Spleen (tissue), 7 donors: Measurements from ENCODE around the gene SYCP2.
"Not testable (repeated sequence)": the region's sequence is repeated elsewhere in the genome, so short reads cannot be mapped to it uniquely, and the experiment has no call there.

Experiments
- POLR2A ChIP-seq, 3 donors: fragments of 450-650 bp; IDR thresholded peaks; one replicate each; pipeline ENCODE4 v1.5.1; 2017; ENCODE audit warnings: antibody characterized with exemption in 3 of 3, mild to moderate bottlenecking in 1 of 3
- POLR2AphosphoS5 ChIP-seq, 3 donors: sonication (generic); formaldehyde crosslinking; IDR thresholded peaks; one replicate each; pipeline ENCODE4 v1.5.1; 2017; ENCODE audit warnings: antibody characterized with exemption in 3 of 3
- TF ChIP-seq, protein P1 (sequence below), 11 experiments: fragments of 200-600 bp in 7 of 11; fragments of 450-650 bp in 4 of 11; sonication (generic) in 4 of 11; IDR thresholded peaks in 8 of 11; conservative IDR thresholded peaks in 3 of 11; 1 replicate in 7 of 11; 2 replicates in 4 of 11; pipeline versions ENCODE4 v1.4.0 to v1.8.0; 2016 to 2021; ENCODE audit warnings: antibody characterized with exemption in 11 of 11, inconsistent platforms in 4 of 11, mild to moderate bottlenecking in 1 of 11
- donor health status: DM: no; HTN: no; CAD: no; lungs with moderate emphysema.
- donor health status: DM: no; HTN: no; CAD: no.
- donor health status: DM: no; HTN: no; CAD: no.

DNA sequence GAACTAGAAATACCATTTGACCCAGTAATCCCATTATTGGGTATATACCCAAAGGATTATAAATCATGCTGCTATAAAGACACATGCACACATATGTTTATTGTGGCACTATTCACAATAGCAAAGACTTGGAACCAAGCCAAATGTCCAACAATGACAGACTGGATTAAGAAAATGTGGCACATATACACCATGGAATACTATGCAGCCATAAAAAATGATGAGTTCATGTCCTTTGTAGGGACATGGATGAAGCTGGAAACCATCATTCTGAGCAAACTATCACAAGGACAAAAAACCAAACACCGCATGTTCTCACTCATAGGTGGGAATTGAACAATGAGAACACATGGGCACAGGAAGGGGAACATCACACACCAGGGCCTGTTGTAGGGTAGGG is 76.9 kb downstream of the SYCP2 start:
- TF ChIP-seq, protein P1, sequence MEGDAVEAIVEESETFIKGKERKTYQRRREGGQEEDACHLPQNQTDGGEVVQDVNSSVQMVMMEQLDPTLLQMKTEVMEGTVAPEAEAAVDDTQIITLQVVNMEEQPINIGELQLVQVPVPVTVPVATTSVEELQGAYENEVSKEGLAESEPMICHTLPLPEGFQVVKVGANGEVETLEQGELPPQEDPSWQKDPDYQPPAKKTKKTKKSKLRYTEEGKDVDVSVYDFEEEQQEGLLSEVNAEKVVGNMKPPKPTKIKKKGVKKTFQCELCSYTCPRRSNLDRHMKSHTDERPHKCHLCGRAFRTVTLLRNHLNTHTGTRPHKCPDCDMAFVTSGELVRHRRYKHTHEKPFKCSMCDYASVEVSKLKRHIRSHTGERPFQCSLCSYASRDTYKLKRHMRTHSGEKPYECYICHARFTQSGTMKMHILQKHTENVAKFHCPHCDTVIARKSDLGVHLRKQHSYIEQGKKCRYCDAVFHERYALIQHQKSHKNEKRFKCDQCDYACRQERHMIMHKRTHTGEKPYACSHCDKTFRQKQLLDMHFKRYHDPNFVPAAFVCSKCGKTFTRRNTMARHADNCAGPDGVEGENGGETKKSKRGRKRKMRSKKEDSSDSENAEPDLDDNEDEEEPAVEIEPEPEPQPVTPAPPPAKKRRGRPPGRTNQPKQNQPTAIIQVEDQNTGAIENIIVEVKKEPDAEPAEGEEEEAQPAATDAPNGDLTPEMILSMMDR (IDR thresholded peaks at IDR 0.05 in 8 of 11, conservative IDR thresholded peaks at IDR 0.05 in 3 of 11): not testable (repeated sequence)
- not testable (repeated sequence) for TF ChIP-seq POLR2AphosphoS5, POLR2A (IDR thresholded peaks at IDR 0.05)
